Measurements from ENCODE around the gene RBM23.
"Not testable (repeated sequence)": the region's sequence is repeated elsewhere in the genome, so short reads cannot be mapped to it uniquely, and the experiment has no call there.

RBM23 gene

GRCh38 chr14:22918804-22919600 lies at the start of gene RBM23:
TSS of gene RBM23 (minus strand) at chr14:22919149.
- peak; percentile 100 for DNase-seq

GRCh38 chr14:22966783-22967269 lies 47.9 kb upstream of the RBM23 start:
- DNase-seq, result no peak

- not testable (repeated sequence) for DNase-seq
Measured at GRCh38 chr14:22965916-22966782, 47.2 kb upstream of the RBM23 start.

GRCh38 chr14:22962061-22962676 lies 43.2 kb upstream of the RBM23 start:
- DNase-seq, result no peak

GRCh38 chr14:22955702-22956569 lies 37.0 kb upstream of the RBM23 start:
- DNase-seq, result no peak

GRCh38 chr14:22952418-22952817 lies 33.5 kb upstream of the RBM23 start:
- no peak for DNase-seq

DNA sequence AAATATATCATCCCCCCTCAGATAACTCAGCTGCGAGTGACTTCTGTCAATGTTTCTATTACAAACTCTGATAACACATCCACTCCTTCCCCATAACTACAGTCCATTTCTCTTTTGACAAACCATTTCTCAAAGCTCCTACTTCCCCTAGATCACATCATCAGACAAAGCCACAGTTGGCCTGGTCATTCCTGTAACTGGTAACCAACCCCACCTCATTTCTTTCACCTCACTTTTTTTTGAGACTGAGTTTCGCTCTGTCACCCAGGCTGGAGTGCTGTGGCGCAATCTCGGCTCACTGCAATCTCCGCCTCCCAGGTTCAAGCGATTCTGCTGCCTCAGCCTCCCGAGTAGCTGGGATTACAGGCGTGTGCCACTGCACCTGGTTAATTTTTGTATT lies 32.8 kb upstream of the RBM23 start:
- not testable (repeated sequence) for DNase-seq

- DNase-seq, result no peak
Measured at GRCh38 chr14:22945642-22946041, 26.7 kb upstream of the RBM23 start.

GRCh38 chr14:22939684-22940083 lies 20.7 kb upstream of the RBM23 start:
- no peak for DNase-seq

DNA sequence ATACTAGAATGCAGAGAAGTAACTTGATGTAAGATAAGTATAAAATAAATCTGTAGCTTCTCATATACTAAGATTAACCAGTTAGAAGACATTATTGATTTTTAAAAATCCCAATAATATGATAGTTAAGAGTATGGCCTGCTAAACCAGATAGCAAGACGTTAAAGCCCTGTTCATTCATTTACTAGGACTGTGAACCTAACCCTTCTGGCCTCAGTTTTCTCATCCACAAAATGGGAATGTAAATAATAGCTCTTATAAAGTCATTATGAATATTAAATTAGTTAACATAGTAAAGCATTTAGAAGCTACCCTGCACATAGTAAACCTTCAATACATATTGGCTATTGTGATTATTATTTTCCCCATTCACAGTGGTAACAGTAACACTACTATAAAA lies 16.2 kb upstream of the RBM23 start:
- no peak for DNase-seq

GRCh38 chr14:22932146-22932545 lies 13.2 kb upstream of the RBM23 start:
- DNase-seq, result no peak

GRCh38 chr14:22929961-22930364 lies 11.0 kb upstream of the RBM23 start:
- no peak for DNase-seq

DNA sequence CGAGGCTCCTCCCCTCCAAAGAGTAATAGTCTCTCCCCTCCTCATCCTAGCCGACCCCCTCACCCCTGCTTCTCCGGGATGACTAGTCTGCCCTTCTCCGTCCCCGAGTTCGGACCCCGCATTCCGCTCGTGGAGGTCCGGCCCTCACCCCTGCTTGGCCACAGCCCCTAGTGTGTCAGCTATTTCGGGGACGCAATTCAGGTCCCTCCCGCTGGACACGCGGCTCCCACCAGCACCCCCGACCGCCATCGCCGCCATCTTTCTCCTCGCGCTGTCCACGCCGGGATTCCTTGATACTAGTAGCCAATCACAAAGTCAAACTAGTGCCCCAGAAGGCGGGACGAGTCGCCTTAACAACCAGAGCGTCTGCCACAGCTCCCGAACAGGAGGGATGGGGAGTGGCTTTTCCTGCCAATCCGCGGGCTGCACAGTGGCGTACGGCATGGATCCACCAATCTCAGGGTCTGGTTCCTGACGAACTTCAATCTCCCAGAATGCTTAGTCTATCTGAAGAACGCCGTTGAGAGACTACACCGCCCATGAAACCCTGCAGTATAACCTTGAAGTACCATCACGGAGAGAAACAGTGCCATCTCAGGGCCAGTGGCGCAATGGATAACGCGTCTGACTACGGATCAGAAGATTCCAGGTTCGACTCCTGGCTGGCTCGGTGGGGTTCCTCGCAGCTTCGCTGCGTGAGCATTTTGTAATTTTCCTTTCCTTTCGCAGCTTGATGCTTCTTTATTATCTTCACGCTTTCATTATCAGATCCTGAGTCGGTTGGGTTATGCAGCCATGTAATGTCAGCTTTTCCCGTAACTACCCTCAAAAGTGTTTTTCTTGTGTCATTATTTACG lies 10.4 kb upstream of the RBM23 start, which contains the start of gene PRMT5:
TSS of gene PRMT5 (minus strand) at position 273 of the 857 bp plus-strand sequence. CDS start at position 258, 15 bp downstream.
- peak; percentile 100 for DNase-seq

GRCh38 chr14:22928237-22929103 lies 9.5 kb upstream of the RBM23 start:
- no peak for DNase-seq

DNA sequence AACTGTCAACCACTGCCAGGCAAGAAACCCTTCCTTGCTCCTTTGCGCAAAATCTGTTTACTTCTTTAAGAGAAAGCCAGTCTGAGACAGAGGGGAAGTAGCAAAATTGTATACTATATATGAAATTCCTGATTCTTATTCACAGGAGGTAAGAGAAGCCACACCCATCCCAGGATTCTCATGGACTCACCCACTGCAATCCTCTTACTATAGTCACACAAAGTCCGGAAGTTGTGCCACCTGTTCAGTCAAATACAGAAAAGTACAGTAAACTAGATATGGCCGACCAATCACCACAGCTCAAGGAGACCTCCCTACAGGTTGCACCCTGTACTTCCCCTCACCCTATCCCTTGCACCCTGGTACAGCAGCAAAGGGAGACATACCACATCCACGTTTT lies 7.4 kb upstream of the RBM23 start:
- DNase-seq, result no peak

DNA sequence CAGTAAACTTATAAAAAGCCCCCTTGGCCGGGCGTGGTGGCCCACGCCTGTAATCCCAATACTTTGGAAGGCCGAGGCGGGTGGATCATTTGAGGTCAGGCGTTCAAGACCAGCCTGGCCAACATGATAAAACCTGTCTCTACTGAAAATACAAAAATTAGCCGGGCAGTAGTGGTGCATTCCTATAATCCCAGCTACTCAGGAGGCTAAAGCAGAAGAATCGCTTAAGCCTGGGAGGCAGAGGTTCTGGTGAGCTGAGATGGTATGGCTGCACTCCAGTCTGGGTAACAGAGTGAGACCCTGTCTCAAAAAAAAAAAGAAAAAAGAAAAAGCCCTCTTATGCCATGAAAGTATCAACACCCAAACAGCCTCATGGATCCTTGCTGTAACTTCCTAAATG lies 6.6 kb upstream of the RBM23 start:
- no peak for DNase-seq

DNA sequence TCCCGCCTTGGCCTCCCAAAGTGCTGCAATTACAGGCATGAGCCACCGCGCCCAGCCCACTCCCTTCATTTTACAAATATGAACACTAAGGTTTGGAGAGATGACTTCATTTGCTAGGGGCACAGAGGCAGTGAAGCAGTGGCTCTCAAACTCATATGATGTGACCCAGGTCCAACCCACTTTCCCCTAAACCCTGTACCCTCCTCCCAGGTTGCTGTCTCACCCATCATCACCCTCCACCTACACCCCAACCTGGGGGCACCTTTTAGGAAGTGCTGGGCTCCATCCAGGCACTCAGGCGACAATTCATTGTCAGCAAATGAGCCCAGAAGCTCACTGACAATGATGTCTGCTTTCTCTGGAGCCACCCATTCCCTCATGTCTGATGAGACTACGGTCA lies 4.8 kb upstream of the RBM23 start:
- DNase-seq, result no peak

GRCh38 chr14:22922294-22922693 lies 3.3 kb upstream of the RBM23 start:
- DNase-seq, result no peak

DNA sequence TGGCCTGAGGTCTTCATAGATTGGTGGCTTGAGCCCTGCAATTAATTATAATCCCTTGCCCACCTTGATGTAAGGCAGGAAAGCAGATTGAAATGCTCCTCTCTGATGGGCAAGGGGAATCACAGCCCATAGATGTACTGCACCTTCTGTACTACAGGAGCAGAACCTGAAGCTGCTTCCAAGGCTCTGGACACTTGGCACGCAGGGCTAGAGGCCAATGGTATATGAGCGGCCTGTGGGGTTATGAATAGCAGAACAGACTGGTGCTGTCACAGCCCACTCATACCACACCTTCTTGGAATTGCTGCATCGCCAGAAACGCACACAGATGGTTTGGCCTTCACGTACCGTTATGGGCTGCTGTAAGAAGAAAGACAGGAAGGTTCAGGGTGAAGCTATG lies 1.7 kb upstream of the RBM23 start:
- no peak for DNase-seq

- no peak for DNase-seq
Measured at GRCh38 chr14:22919601-22919921, 612 bp upstream of the RBM23 start.

Measured in CD4-positive, alpha-beta T cell treated with Interleukin-4 for 4 hours (primary cell).